Keratinocyte (primary cell): Measurements from ENCODE around the gene C16orf92. TPM values are rescaled to one million over a fixed set of nuclear protein-coding genes. Genes with fewer than 3 reads are reported as not detected.
A peak's percentile ranks its signal among the peaks of the same experiment; 100 is the strongest.
"Not testable (repeated sequence)": the region's sequence is repeated elsewhere in the genome, so short reads cannot be mapped to it uniquely, and the experiment has no call there.

Experiments used
- DNase-seq: peaks from one replicate; pipeline ENCODE4 v3.0.0-alpha.2; 2011; ENCODE audit warnings: low read depth, missing footprints, low spot score
- FAIRE-seq: peaks from 2 replicates; lab custom pipeline; 2011; peaks lifted over from hg19 to GRCh38; lab: Jason Lieb, UNC
- H2AFZ ChIP-seq: 2 replicates; pipeline ENCODE4 v1.6.0; 2012; ENCODE audit warnings: low read length, control low read depth, inconsistent platforms; ENCODE audit not compliant: control insufficient read depth
- H3K27ac ChIP-seq: 2 replicates; pipeline ENCODE4 v1.5.1; 2011; ENCODE audit warnings: low read length; ENCODE audit not compliant: control insufficient read depth, insufficient read depth
- H3K27me3 ChIP-seq: 3 replicates; pipeline ENCODE4 v1.6.0; 2011; ENCODE audit warnings: low read length; ENCODE audit not compliant: control insufficient read depth, insufficient read depth; ENCODE audit errors: extremely low read depth
- H3K36me3 ChIP-seq, 2 experiments: 2 replicates in 1 of 2; 3 replicates in 1 of 2; pipeline ENCODE4 v1.5.1; 2011; ENCODE audit warnings: low read length in 2 of 2, mild to moderate bottlenecking in 1 of 2; ENCODE audit not compliant: control insufficient read depth in 2 of 2, insufficient read depth in 2 of 2; ENCODE audit errors: extremely low read depth in 1 of 2
- H3K4me1 ChIP-seq: 3 replicates; pipeline ENCODE4 v1.5.1; 2011; ENCODE audit warnings: low read length; ENCODE audit not compliant: control insufficient read depth, insufficient read depth; ENCODE audit errors: extremely low read depth
- H3K4me2 ChIP-seq: 3 replicates; pipeline ENCODE4 v1.6.0; 2011; ENCODE audit warnings: low read depth, low read length; ENCODE audit not compliant: control insufficient read depth, insufficient read depth; ENCODE audit errors: extremely low read depth
- H3K4me3 ChIP-seq, 3 experiments: fragments of 200-600 bp in 1 of 3; sonication (generic) in 1 of 3; 2 replicates in 2 of 3; 3 replicates in 1 of 3; pipeline ENCODE4 v1.5.1; 2011 to 2016; ENCODE audit warnings: low read length in 3 of 3, mild to moderate bottlenecking in 3 of 3, control low read depth in 2 of 3, inconsistent platforms in 1 of 3, low read depth in 1 of 3, mixed read lengths in 1 of 3, mixed run types in 1 of 3, moderate library complexity in 1 of 3; ENCODE audit not compliant: control insufficient read depth in 2 of 3, insufficient read depth in 2 of 3; ENCODE audit errors: extremely low read depth in 1 of 3
- H3K79me2 ChIP-seq: 2 replicates; pipeline ENCODE4 v1.6.0; 2012; ENCODE audit warnings: low read length; ENCODE audit not compliant: control insufficient read depth, insufficient read depth
- H3K9ac ChIP-seq: 3 replicates; pipeline ENCODE4 v1.6.0; 2011; ENCODE audit warnings: low read length; ENCODE audit not compliant: control insufficient read depth, insufficient read depth; ENCODE audit errors: extremely low read depth
- H3K9me1 ChIP-seq: 3 replicates; pipeline ENCODE4 v1.6.0; 2011; ENCODE audit warnings: low read length; ENCODE audit not compliant: control insufficient read depth, insufficient read depth; ENCODE audit errors: extremely low read depth
- H3K9me3 ChIP-seq: 2 replicates; pipeline ENCODE4 v1.5.1; 2012; ENCODE audit warnings: low read depth, low read length; ENCODE audit not compliant: control insufficient read depth
- H4K20me1 ChIP-seq: 3 replicates; pipeline ENCODE4 v1.6.0; 2011; ENCODE audit warnings: low read length; ENCODE audit not compliant: control insufficient read depth, insufficient read depth; ENCODE audit errors: extremely low read depth
- CTCF ChIP-seq, 3 experiments: IDR thresholded peaks in 1 of 3; conservative IDR thresholded peaks in 1 of 3; optimal IDR thresholded peaks in 1 of 3; 2 replicates in 2 of 3; 3 replicates in 1 of 3; pipeline versions ENCODE3 to v1.5.1; 2011; ENCODE audit warnings: low read length in 3 of 3, mild to moderate bottlenecking in 3 of 3, moderate library complexity in 2 of 3, control low read depth in 1 of 3, inconsistent platforms in 1 of 3; ENCODE audit not compliant: insufficient read depth in 2 of 3; ENCODE audit errors: extremely low read depth in 1 of 3
- EZH2 ChIP-seq: IDR thresholded peaks from one replicate; pipeline ENCODE4 v1.6.1; 2012; ENCODE audit warnings: inconsistent platforms, mild to moderate bottlenecking, low read length, moderate library complexity
- dilution Hi-C: fragments of 300-500 bp; cut with MboI; formaldehyde crosslinking; loops from one replicate; pipeline ENCODE4 v1.7.0; 2020; ENCODE audit warnings: low sequenced_read_pairs; ENCODE audit not compliant: extremely low pct_ligation_motif_present
- polyA plus RNA-seq, 5 experiments: library from polyadenylated mRNA; depleted of rRNA in 3 of 5; stranded (reverse) in 3 of 5; stranded (forward) in 1 of 5; unstranded in 1 of 5; fragments of >200 nt; gene quantifications; 1 replicate in 1 of 5; 2 replicates in 3 of 5; 3 replicates in 1 of 5; pipeline versions ENCODE4 v1.2.1 to v1.2.3, GENCODE V29; 2011 to 2012; ENCODE audit warnings: missing spikeins in 2 of 5, low read depth in 1 of 5, low replicate concordance in 1 of 5

Gene C16orf92
- polyA plus RNA-seq, 1 donor (not counting 4 experiments of a cell fraction or from before 2014, with no cell fraction given) = not detected

GRCh38 chr16:30010844-30011713 is 11.9 kb upstream of the C16orf92 start, which contains the start of gene DOC2A:
DOC2A (minus strand) TSS chr16:30011027; CDS start chr16:30010222, 805 bp downstream.
- Histone ChIP-seq H3K9me3 (no peaks in the 10 kb centered on the region), H3K9ac (no peak within 1 kb of the TSS), H4K20me1 (no peaks in the 10 kb centered on the region), H3K9me1 (no peaks in the 10 kb centered on the region), H3K4me1 (peaks cover 3% of the 10 kb centered on the region), H3K36me3 (peaks cover 0 to 1% of the 10 kb centered on the region in 2 experiments), H3K4me2 (peak within 1 kb of the TSS; percentile 48), H2AFZ (no peak within 1 kb of the TSS), H3K27me3 (peaks cover 28% of the 10 kb centered on the region), H3K79me2 (no peaks in the 10 kb centered on the region), H3K27ac (no peak within 1 kb of the TSS), H3K4me3 (peak within 1 kb of the TSS in 2 of 3 experiments; percentile 18 to 32)
- TF ChIP-seq EZH2 (peak; percentile 10), CTCF (optimal IDR thresholded peaks at IDR 0.05 in 1 of 3, IDR thresholded peaks at IDR 0.05 in 1 of 3, conservative IDR thresholded peaks at IDR 0.05 in 1 of 3; ENCODE audit: extremely low read depth in 1 of 3, insufficient read depth in 2 of 3, low read length in 3 of 3) (no peak)
- FAIRE-seq (no peak), DNase-seq (no peak)
- dilution Hi-C loops = no loop called here

GRCh38 chr16:30011714-30012504 is 11.1 kb upstream of the C16orf92 start:
- FAIRE-seq (no peak), DNase-seq (no peak)
- H3K4me2 ChIP-seq = no peak overlapping the region
- H2AFZ ChIP-seq = no peak overlapping the region
- H4K20me1 ChIP-seq = no peaks in the 10 kb centered on the region
- no peak overlapping the region for H3K9ac ChIP-seq
- no peaks in the 10 kb centered on the region for H3K9me3 ChIP-seq
- no peaks in the 10 kb centered on the region for H3K9me1 ChIP-seq
- dilution Hi-C loops = no loop called here
- H3K79me2 ChIP-seq = no peaks in the 10 kb centered on the region
- TF ChIP-seq EZH2 (no peak), CTCF (optimal IDR thresholded peaks at IDR 0.05 in 1 of 3, IDR thresholded peaks at IDR 0.05 in 1 of 3, conservative IDR thresholded peaks at IDR 0.05 in 1 of 3; ENCODE audit: extremely low read depth in 1 of 3, insufficient read depth in 2 of 3, low read length in 3 of 3) (no peak)
- H3K4me3 ChIP-seq = no peak overlapping the region
- peaks cover 28% of the 10 kb centered on the region for H3K27me3 ChIP-seq
- H3K4me1 ChIP-seq = peaks cover 3% of the 10 kb centered on the region
- no peak overlapping the region for H3K27ac ChIP-seq
- H3K36me3 ChIP-seq = peaks cover 0 to 1% of the 10 kb centered on the region in 2 experiments

GRCh38 chr16:30012598-30012997 is 10.4 kb upstream of the C16orf92 start:
- H3K27me3 ChIP-seq = peaks cover 28% of the 10 kb centered on the region
- H3K4me3 ChIP-seq, H3K4me2 ChIP-seq, H3K9me1 ChIP-seq, H3K36me3 ChIP-seq, H3K9ac ChIP-seq, dilution Hi-C loops, H4K20me1 ChIP-seq, H3K27ac ChIP-seq, H3K4me1 ChIP-seq, H3K9me3 ChIP-seq, H3K79me2 ChIP-seq, H2AFZ ChIP-seq, DNase-seq, FAIRE-seq: not testable (repeated sequence)
